GM18907 (cell line): ENCODE data around the gene PSMD12.
"Not testable (repeated sequence)": the region's sequence is repeated elsewhere in the genome, so short reads cannot be mapped to it uniquely, and the experiment has no call there.

Experiments used
- ATAC-seq: cut with Tn5 transposase; IDR thresholded peaks from one replicate; pipeline ENCODE4 v1.9.1; 2021; ENCODE audit warnings: mild to moderate bottlenecking, moderate library complexity; ENCODE audit not compliant: unreplicated experiment

PSMD12 gene

DNA sequence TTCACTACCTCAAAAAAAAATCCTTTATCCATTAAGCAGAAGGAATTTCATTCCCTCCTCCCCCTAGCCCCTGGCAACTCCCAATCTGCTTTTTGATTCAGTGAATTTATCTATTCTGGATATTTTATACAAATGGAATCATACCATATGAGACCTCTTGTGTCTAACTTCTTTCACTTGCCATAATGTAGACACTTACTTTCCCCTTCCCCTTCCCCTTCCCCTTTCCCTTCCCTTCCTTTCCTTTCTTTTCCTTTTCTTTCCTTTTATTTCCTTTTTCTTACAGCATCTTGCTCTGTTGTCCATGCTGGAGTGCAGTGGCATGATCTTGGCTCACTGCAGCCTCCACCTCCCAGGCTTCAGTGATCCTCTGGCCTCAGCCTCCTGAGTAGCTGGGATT, 50.5 kb downstream of the PSMD12 start:
- ATAC-seq, result no peak

- ATAC-seq, result no peak
Observed at GRCh38 chr17:67312265-67312664, 54.1 kb downstream of the PSMD12 start.

GRCh38 chr17:67311575-67311974, 54.8 kb downstream of the PSMD12 start:
- ATAC-seq, result no peak

- ATAC-seq, result no peak
Observed at GRCh38 chr17:67310406-67310805, 56.0 kb downstream of the PSMD12 start.

DNA sequence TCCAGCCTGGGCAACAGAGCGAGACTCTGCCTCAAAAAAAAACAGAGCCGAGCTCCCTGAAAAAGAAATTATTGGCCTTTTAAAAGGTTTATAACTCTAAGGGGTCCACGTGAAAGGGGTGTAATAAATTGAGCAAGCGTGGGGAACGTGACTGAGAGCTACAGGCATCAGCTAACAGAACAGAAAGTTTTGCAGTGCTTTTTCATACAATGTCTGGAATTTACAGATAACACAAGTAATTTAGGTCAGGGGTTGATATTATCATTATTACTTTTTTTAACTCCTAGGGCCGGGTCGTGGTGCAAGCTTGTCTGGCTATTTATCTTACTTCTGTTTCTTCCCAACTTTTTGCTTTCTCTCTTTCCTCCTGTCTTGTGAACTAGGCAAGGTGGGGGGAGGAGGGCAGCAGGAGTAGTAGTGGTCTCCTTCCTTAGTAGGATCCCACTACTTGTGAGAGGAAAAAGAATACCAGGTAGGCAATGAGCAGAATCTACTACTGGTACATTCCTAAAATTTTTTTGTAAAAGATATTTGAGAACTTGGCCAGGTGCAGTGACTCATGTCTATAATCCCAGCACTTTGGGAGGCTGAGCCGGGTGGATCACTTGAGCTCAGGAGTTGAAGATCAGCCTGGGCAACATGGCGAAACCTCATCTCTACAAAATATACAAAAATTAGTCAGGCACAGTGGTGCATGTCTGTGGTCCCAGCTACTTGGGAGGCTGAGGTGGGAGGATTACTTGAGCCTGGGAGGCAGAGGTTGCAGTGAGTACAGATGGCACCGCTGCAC, 60.7 kb downstream of the PSMD12 start:
- not testable (repeated sequence) for ATAC-seq

GRCh38 chr17:67297454-67297960, 68.9 kb downstream of the PSMD12 start:
- no peak for ATAC-seq

- ATAC-seq, result no peak
Observed at GRCh38 chr17:67294451-67295199, 71.8 kb downstream of the PSMD12 start.

DNA sequence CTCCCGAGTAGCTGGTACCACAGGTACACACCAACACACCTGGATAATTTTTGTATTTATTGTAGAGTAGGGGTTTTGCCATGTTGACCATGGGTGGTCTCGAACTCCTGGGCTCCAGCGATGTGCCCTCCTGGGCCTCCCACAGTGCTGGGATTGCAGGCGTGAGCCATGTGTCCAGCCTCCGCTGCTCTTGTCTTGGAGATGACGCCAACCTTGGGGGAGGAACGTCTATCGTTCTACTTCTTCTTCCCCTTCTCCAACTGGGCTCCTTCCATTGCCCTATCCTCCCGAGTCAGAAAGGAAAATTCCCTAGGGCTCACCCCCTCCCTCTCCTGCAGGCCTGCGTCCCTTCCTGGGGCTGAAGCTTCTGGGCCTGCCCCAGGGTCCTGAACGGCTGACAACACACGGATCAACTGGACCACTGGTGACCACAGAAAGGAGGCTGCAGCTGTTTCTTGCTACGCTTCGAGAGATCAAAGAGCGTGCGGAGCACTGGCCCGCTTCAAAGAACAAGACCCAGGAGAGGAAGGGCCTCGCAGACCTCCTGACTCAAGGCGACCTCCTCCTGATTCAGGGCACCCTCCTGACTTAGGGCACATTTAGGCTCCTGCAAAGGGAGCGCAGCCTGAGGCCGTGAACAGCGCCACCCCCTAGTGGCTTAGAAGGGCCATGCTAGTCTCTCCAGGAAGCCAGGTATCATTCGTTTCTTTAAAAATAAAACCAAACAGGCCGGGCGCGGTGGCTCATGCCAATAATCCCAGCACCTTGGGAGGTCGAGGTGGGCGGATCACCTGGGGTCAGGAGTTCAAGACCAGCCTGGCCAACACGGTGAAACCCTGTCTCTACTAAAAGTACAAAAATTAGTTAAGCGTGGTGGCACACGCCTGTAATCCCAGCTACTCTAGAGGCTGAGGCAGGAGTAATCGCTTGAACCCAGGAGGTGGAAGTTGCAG, 72.8 kb downstream of the PSMD12 start:
- ATAC-seq, result peak; percentile 78

DNA sequence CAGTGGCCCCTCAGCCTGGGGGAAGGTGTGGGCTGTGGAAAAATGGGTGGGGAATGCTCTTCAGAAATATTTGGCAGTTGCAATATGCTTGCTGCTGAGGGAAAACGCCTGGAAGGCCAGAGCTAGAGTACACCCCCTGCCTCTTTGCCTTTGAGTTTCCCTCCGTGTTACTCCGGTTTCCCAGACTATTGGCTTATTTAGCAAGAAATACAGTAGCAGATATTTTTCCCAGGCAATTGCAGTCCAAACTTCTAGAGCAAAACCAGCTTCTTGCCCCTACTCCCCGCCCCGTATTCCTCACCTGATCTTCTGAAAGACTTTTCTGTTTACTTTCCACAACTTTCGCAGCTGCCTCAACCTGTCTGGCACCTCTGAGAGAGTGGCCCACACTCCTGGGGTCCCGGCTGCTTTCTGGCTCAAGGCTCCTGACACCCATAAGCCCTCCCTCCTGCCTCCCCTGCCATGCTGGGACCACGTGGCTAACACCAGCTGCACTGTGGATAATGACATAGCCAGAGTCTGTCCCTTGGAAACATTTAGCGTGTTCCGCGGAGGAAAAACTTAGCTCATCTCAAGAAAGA, 75.6 kb downstream of the PSMD12 start:
- ATAC-seq, result no peak

DNA sequence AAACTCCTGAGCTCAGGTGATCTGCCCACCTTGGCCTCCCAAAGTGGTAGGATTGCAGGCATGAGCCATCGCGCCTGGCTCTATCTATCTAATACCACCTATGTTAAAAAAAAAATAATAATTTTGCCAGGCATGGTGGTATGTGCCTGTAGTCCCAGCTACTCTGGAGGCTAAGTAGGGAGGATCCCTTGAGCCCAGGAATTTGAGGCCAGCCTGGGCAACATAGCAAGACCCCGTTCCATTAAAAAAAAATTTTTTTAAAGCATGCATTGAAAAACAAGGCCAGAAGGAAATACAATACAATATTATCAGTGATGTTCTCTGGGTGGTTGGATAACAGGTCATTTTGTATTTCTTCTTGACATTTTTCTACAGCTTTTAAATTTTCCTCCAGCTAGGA, 76.1 kb downstream of the PSMD12 start:
- ATAC-seq, result no peak

- ATAC-seq, result no peak
Observed at GRCh38 chr17:67289181-67289876, 77.0 kb downstream of the PSMD12 start.
